ENCODE measurements around the gene EHF.

The EHF gene

DNA sequence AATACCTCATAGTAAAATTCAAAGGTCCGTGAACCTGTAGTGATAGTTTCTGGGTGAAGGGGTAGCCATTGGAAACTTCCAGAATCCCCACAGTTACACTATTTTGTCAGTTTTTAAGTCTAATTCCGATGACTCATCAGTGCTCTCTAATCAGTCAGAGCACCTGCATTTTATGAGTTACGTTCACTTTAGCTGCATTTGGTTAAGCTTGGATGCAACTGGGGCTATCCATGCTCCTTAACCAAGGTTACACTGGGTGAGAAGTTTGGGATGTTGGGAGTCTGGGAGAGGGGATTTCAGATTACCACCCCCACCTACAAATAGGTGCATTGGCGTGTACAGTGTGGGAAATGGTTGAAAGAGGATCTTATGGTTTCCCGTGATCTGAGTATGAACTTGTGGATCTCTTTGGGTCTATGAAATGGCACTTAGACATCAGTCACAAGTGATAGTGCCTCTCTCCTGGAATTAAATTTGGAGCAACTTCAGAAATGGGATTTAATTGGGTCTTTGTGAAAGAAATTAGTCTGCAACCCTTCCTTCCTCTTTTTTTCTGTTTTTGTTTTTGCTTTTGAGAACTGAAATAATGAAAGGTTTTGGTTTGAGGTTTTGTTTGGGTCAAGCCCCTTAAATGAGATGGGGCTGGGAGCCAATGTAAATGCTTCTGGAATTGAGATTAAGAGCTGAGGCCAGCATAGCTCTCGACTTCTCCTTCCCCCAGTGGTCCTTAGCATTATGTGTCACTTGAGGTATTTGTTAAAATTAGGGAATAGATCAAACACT lies 31.5 kb downstream of the EHF start:
- TF ChIP-seq ZNF274 (IDR thresholded peaks at IDR 0.05; ENCODE audit: low read depth, low read length), result no peak
- no peak overlapping the region for H3K4me3 ChIP-seq (ENCODE audit: low read length)

DNA sequence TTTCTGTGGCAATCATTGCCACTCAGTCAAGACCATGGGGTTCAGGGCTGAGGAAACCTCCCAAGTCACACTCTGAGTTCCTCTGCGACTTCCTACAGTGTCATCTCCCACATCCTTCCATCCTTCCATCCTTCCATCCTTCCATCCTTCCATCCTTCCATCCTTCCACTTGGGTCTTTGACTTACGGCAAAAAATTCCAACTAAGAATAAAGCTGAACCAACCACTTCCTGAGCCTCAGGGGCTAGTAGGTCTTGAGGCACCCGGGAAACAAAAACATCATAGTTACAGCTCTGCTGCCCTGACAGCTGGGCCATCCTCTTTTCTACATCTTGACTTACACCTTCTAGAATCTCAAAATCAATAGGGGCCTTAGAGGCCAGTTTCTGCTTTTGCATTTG lies 32.1 kb downstream of the EHF start:
- H3K4me3 ChIP-seq (ENCODE audit: low read length), result no peak overlapping the region
- TF ChIP-seq ZNF274 (IDR thresholded peaks at IDR 0.05; ENCODE audit: low read depth, low read length), result no peak

DNA sequence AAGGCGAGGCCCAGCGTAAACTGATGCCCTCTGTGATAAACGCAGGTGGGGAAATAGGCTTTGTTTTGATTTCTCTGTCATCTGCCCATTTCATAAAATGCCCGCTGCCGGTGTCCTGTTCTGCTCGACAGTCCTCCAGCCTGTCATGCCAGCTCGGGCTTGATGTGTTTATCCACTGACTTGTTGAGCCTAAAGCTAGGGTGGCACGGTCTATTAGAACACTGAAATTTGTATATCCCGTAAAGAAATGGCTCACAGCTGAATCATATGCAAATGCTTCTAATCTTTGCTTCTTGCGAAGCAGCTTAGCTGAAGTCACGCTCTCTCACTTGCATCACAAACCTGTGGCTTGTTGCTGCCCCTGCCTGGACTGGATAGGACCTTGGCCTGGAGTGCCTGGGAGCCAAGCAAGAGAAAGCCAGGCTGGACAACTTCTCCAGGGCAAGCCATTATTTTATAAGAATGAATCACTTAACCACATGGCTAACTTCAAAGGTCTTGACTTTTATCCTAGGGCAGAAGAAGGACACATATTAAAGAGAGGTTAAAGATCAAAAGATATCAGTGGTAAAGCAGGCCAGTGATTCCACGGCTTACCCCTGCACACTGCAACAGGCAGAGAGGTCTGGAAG lies 33.1 kb downstream of the EHF start:
- no peak for TF ChIP-seq ZNF274 (IDR thresholded peaks at IDR 0.05; ENCODE audit: low read depth, low read length)
- H3K4me3 ChIP-seq (ENCODE audit: low read length), result no peak overlapping the region

DNA sequence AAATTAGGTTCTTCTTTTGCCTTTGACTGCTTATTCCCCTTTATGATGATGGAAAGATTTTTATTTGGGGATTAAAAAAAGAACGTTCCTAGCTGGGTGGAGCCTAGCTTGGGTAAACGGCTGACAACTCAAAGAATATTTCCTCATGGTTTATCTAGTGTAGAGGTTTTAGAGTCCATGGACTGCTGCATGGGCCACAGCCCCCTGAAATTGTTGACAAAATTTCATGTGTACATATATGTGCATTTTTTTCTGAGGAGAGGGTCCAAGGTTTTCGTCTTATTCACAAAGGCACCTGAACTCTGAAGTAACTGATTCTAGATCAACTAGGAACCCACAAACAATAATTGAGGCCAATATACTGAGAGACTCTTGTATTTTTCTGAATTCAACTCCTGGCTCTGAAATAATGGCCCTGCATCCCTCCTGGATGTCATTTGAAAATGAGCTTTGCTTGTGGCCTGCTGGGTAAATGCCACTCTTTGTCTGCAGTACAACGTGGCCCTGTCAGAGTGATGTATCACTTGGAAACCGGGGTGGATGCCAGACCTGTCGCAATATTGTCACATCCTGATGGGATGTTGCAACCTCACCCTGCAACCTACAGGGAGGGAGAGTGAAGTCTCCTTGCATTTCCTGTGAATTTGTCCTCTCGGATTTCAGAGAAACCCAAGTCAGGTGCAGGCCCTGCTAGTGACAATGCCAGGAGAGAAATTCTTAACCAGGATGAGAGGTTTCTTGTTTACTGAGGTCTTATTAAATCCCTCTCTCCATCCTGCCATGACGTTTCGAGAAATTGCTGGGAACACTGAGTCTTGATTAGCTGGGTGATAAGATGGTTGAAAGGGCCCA lies 33.8 kb downstream of the EHF start:
- no peak overlapping the region for H3K4me3 ChIP-seq (ENCODE audit: low read length)

DNA sequence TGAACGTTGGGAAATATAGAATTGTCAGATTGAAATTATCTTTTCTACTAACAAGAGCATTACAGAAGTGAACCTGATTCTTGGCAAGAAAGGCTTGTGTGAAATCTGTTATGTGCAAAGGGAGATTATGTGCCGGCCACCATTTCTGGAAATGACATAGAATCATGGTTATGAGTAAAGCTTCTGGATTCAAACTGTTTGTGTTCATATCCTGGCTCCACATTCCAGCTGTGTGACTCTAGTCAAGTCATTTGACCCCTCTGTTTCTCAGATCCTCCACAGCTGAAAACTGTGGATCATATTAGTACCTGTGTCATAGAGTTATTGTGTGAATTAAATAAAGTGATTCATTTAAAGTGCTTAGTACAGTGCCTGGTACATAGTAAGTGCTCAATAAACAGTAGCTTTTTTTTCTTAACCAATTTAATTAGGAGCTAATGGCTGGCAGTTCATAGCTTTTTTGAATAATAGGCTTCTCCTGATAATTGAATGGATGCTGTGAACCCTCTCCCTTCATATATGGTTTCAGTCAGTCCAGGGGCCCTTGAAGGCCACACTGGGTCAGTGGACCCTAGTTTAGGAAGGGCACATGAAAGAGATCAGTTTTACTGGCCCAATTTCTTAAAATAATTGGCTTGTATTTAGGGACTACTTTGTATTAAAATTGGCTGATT lies 34.6 kb downstream of the EHF start:
- H3K4me3 ChIP-seq (ENCODE audit: low read length), result no peak overlapping the region
- TF ChIP-seq ZNF274 (IDR thresholded peaks at IDR 0.05; ENCODE audit: low read depth, low read length), result no peak

More for the DNA sequence above, 33.8 kb downstream of the EHF start:
- TF ChIP-seq ZNF274 (IDR thresholded peaks at IDR 0.05; ENCODE audit: low read depth, low read length), result no peak

DNA sequence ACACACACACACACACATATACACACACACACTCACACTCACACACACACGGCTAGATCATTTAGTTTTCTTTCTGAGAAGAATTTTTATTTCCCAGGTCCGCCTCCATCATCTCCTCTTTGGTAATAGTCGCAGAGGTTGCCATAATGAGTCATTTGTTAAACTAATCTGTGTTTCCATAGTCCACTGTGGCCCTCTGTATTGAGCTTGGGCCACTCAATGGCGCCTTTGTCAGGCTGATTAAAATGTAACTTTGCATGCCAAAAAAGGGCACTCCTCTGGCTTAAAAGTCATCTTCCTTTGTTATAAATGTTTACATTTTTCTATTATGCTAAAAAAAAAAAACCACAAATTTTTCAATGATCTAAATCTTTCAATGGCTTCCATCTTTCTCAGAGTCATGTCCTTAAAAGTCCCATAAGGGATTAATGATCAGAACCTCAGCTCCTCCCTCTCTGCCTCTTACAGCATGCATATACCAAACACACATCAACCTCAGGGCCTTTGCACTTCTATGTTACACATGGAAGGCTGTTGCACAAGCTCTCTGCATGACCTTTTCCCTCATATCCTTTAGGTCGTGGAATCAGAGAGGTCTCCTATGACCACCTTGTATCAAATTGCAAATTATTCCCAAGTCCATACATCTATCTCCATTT lies 35.3 kb downstream of the EHF start:
- no peak overlapping the region for H3K4me3 ChIP-seq (ENCODE audit: low read length)
- TF ChIP-seq ZNF274 (IDR thresholded peaks at IDR 0.05; ENCODE audit: low read depth, low read length), result no peak

DNA sequence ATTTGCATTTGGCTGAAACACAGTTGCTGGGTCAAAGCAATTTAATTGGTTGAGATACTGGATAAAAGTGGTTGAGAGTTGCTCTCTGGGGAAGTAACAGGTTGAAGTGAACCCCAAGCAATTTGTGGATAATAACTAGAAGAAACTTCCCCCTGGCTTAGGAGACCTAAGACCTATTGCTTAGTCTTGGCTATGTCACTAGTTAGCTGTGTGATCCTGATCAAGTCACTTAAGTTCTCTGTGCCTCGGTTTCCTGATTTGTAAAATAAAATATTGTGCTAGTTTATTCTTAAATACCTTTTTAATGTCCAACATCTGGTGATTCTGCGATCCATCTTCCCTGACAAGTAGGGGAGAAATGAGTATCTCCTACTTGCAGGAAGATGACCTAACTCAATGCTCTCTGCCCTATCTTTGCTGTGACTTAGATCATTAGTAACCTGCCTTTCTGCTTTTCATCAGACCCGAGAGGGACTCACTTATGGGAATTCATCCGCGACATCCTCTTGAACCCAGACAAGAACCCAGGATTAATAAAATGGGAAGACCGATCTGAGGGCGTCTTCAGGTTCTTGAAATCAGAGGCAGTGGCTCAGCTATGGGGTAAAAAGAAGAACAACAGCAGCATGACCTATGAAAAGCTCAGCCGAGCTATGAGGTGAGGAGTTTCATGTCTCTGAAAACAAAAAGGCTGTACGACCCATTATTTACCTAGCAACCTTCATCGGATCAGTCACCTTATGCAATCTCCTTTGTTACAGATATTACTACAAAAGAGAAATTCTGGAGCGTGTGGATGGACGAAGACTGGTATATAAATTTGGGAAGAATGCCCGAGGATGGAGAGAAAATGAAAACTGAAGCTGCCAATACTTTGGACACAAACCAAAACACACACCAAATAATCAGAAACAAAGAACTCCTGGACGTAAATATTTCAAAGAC lies 37.5 kb downstream of the EHF start:
- TF ChIP-seq ZNF274 (IDR thresholded peaks at IDR 0.05; ENCODE audit: low read depth, low read length), result no peak
- no peak overlapping the region for H3K4me3 ChIP-seq (ENCODE audit: low read length)

DNA sequence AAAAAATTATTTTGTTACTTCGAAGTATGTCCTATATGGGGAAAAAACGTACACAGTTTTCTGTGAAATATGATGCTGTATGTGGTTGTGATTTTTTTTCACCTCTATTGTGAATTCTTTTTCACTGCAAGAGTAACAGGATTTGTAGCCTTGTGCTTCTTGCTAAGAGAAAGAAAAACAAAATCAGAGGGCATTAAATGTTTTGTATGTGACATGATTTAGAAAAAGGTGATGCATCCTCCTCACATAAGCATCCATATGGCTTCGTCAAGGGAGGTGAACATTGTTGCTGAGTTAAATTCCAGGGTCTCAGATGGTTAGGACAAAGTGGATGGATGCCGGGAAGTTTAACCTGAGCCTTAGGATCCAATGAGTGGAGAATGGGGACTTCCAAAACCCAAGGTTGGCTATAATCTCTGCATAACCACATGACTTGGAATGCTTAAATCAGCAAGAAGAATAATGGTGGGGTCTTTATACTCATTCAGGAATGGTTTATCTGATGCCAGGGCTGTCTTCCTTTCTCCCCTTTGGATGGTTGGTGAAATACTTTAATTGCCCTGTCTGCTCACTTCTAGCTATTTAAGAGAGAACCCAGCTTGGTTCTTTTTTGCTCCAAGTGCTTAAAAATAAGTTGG lies 38.3 kb downstream of the EHF start:
- TF ChIP-seq ZNF274 (IDR thresholded peaks at IDR 0.05; ENCODE audit: low read depth, low read length), result no peak
- H3K4me3 ChIP-seq (ENCODE audit: low read length), result no peak overlapping the region

DNA sequence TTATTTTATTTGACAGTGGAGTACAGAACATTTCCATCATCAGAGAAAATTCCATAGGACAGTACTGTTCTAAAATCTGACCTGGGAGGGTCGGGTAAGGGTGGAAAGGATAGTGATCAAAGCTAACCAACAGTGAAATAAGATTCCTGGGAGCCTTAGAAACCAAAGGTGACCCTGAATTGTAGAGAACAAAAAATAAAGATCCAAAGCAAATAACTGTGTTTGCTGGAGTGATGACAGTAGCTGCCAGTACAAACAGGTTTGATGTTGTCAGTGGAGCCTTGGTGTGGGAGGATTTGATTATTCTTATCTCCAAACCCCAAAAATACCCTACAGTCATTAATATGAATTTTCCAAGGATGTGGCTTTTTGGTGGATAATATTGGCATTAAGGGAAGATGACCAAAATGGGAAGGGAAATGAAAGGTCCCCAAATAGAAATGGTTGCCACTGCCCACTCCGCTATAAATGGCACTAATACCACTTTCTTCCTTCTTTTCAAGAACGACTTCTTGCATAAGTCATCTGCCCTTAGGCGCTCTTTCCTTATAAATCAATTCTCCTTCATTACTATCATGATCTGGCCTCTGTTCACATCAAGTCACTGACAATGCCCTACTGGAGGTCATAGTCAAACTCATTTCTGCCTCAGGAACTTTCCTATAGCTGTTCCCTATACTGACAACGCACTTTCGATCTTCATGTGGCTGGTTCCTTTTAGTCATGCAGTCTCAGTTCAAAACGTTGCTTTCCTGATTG lies 44.4 kb downstream of the EHF start:
- no peak overlapping the region for H3K4me3 ChIP-seq (ENCODE audit: low read length)
- no peak for TF ChIP-seq ZNF274 (IDR thresholded peaks at IDR 0.05; ENCODE audit: low read depth, low read length)

DNA sequence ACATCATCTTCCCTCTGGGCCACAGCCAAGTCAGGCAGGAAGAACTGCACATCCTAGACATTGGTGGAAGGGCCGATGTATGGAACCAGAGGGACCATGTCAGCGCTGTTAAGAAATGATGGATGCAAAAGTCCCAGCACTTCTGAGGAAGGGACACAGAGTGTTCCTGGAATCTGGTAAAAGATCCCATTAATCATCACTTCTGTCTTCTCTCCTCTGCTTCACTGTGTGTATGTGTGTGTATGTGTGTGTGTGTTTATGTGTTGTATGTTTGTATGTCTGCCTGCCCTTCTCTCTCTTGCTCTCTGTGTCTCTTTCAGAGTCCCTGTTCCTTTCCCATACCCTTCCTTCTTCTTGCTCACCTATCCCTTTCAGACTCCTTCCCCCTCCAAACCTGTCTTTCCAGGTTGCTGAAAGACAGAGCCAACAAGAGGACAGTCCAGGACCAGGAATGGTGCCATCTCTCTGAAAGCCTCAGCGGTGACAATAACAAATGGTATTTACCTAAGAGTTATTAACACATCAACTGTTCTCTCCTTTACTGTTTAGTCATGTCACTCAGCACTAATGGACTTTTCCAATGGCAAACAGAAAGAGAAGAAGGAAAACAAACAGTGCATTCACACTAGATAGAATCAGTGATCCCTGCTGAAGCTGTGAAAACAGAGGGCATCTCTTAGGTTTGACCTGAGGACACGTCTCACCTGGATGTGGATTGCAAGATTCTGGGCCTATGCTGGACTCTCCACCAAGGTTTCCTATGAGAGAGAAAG lies 47.1 kb downstream of the EHF start:
- TF ChIP-seq ZNF274 (IDR thresholded peaks at IDR 0.05; ENCODE audit: low read depth, low read length), result no peak
- no peak overlapping the region for H3K4me3 ChIP-seq (ENCODE audit: low read length)

DNA sequence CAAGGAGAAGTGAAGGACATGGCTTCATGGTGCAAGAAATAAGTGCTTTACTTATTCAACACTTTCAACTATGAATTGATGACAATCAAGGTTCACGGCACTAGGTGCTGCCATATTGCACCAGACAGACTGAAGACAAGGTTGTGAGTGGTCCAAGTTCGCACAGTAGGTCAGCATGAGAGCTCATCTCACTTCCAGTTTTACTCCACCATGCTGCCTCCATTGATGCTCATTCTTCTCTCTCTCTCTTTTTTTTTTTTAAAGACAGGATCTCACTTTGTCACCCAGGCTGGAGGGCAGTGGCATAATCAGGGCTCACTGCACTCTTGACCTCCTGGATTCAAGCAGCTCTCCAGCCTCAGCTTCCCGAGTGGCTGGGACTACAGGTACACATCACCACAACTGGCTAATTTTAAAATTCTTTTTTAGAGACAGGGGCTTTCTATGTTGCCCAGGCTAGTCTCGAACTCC lies 47.7 kb downstream of the EHF start:
- no peak for TF ChIP-seq ZNF274 (IDR thresholded peaks at IDR 0.05; ENCODE audit: low read depth, low read length)

More for the DNA sequence above, 47.7 kb downstream of the EHF start:
- H3K4me3 ChIP-seq (ENCODE audit: low read length), result no peak overlapping the region
